SK-MEL-5 (cell line): Measurements from ENCODE around the gene CAPN9. TPM values are rescaled to one million over a fixed set of nuclear protein-coding genes. Genes with fewer than 3 reads are reported as not detected.
"Not testable (repeated sequence)": the region's sequence is repeated elsewhere in the genome, so short reads cannot be mapped to it uniquely, and the experiment has no call there.

Source experiments
- DNase-seq: peaks from one replicate; pipeline ENCODE4 v3.0.0-alpha.2; 2016; ENCODE audit warnings: low read depth, low spot score
- in situ Hi-C: cut with HindIII; loops from 2 replicates; pipeline ENCODE4 v1.10.0; 2016; ENCODE audit warnings: low sequenced_read_pairs, high pct_unique_total_duplicates, low pct_unique_long_range_greater_than_20kb
- total RNA-seq: library from RNA; depleted of rRNA; stranded (reverse); fragments of >200 nt; shearing (Covaris generic); gene quantifications from 2 replicates; pipeline ENCODE4 v1.2.3, GENCODE V29; 2014

Gene CAPN9
- total RNA-seq, 1 experiment from 2014 or later, result not detected

- in situ Hi-C loops, result no loop called here
- DNase-seq, result no peak
These were observed 39.2 kb upstream of the CAPN9 start for GRCh38 chr1:230707732-230708630.

GRCh38 chr1:230708631-230709580 is 38.3 kb upstream of the CAPN9 start:
- peak; percentile 67 for DNase-seq
- in situ Hi-C loops, result no loop called here

GRCh38 chr1:230709619-230710542 is 37.3 kb upstream of the CAPN9 start:
- in situ Hi-C loops, result no loop called here
- no peak for DNase-seq

GRCh38 chr1:230710543-230710904 is 36.7 kb upstream of the CAPN9 start:
- in situ Hi-C loops, result no loop called here
- DNase-seq, result no peak

GRCh38 chr1:230711245-230711644 is 35.9 kb upstream of the CAPN9 start:
- in situ Hi-C loops, result no loop called here
- no peak for DNase-seq

GRCh38 chr1:230712470-230712942 is 34.7 kb upstream of the CAPN9 start:
- DNase-seq, result no peak
- in situ Hi-C loops, result no loop called here

- in situ Hi-C loops, result no loop called here
- no peak for DNase-seq
These were observed 34.0 kb upstream of the CAPN9 start for GRCh38 chr1:230713138-230713537.

GRCh38 chr1:230713547-230713914 is 33.7 kb upstream of the CAPN9 start:
- in situ Hi-C loops, result no loop called here

GRCh38 chr1:230713915-230714764 is 33.0 kb upstream of the CAPN9 start, which contains the start of gene AGT:
Gene AGT, minus strand, starts transcription at chr1:230714122. Its CDS starts 3,299 bp downstream, at chr1:230710823.
- no peak for DNase-seq
- in situ Hi-C loops, result no loop called here

More at GRCh38 chr1:230713547-230713914, 33.7 kb upstream of the CAPN9 start:
- no peak for DNase-seq

- peak; percentile 33 for DNase-seq
- in situ Hi-C loops, result no loop called here
These were observed 31.7 kb upstream of the CAPN9 start for GRCh38 chr1:230715510-230715909.

- in situ Hi-C loops, DNase-seq: not testable (repeated sequence)
These were observed 30.7 kb upstream of the CAPN9 start for GRCh38 chr1:230716453-230716852.

GRCh38 chr1:230717251-230717650 is 29.9 kb upstream of the CAPN9 start:
- in situ Hi-C loops, result no loop called here
- peak; percentile 21 for DNase-seq

- in situ Hi-C loops, DNase-seq: not testable (repeated sequence)
These were observed 25.2 kb upstream of the CAPN9 start for GRCh38 chr1:230721849-230722522.

GRCh38 chr1:230725256-230726012 is 21.8 kb upstream of the CAPN9 start:
- no peak for DNase-seq
- in situ Hi-C loops, result no loop called here

- DNase-seq, result no peak
- in situ Hi-C loops, result no loop called here
These were observed 18.3 kb upstream of the CAPN9 start for GRCh38 chr1:230728710-230729392.
